Right hindlimb (tissue), 1 donor: ENCODE results near the gene BHLHA9.
A peak's percentile ranks its signal among the peaks of the same experiment; 100 is the strongest.
"Not testable (repeated sequence)": the region's sequence is repeated elsewhere in the genome, so short reads cannot be mapped to it uniquely, and the experiment has no call there.

ENCODE experiments used
- DNase-seq: peaks from one replicate; pipeline ENCODE4 v3.0.0-alpha.2; 2018

The BHLHA9 gene

GRCh38 chr17:1270210-1271029 is at the start of gene BHLHA9:
Gene BHLHA9, plus strand, starts transcription at chr17:1270444. Its CDS starts 120 bp downstream, at chr17:1270564.
- no peak for DNase-seq

GRCh38 chr17:1221209-1221608 is 49.0 kb upstream of the BHLHA9 start:
- no peak for DNase-seq

GRCh38 chr17:1222321-1222720 is 47.9 kb upstream of the BHLHA9 start:
- DNase-seq: no peak

- DNase-seq: no peak
Measured at GRCh38 chr17:1223662-1224061, 46.6 kb upstream of the BHLHA9 start.

GRCh38 chr17:1224330-1224729 is 45.9 kb upstream of the BHLHA9 start:
- no peak for DNase-seq

GRCh38 chr17:1226308-1226707 is 43.9 kb upstream of the BHLHA9 start:
- DNase-seq: no peak

- no peak for DNase-seq
Measured at GRCh38 chr17:1227365-1227764, 42.9 kb upstream of the BHLHA9 start.

GRCh38 chr17:1227917-1228780 is 42.1 kb upstream of the BHLHA9 start:
- DNase-seq: no peak

GRCh38 chr17:1228781-1229348 is 41.4 kb upstream of the BHLHA9 start:
- DNase-seq: no peak

- peak; percentile 68 for DNase-seq
Measured at GRCh38 chr17:1229349-1229899, 40.8 kb upstream of the BHLHA9 start.

GRCh38 chr17:1229900-1230501 is 40.2 kb upstream of the BHLHA9 start:
- no peak for DNase-seq

- peak; percentile 46 for DNase-seq
Measured at GRCh38 chr17:1231456-1231855, 38.8 kb upstream of the BHLHA9 start.

GRCh38 chr17:1232331-1232730 is 37.9 kb upstream of the BHLHA9 start:
- no peak for DNase-seq

GRCh38 chr17:1232786-1233185 is 37.5 kb upstream of the BHLHA9 start:
- DNase-seq: no peak

- DNase-seq: no peak
Measured at GRCh38 chr17:1234455-1234854, 35.8 kb upstream of the BHLHA9 start.

GRCh38 chr17:1237471-1237870 is 32.8 kb upstream of the BHLHA9 start:
- no peak for DNase-seq

- no peak for DNase-seq
Measured at GRCh38 chr17:1239210-1239609, 31.0 kb upstream of the BHLHA9 start.

GRCh38 chr17:1240426-1240825 is 29.8 kb upstream of the BHLHA9 start:
- not testable (repeated sequence) for DNase-seq

- DNase-seq: peak; percentile 87
Measured at GRCh38 chr17:1241929-1242328, 28.3 kb upstream of the BHLHA9 start.

GRCh38 chr17:1244606-1245012 is 25.6 kb upstream of the BHLHA9 start:
- DNase-seq: peak; percentile 81

- DNase-seq: peak; percentile 76
Measured at GRCh38 chr17:1251866-1252608, 18.2 kb upstream of the BHLHA9 start.

GRCh38 chr17:1255041-1255440 is 15.2 kb upstream of the BHLHA9 start:
- no peak for DNase-seq
